ENCODE measurements around the gene SEPTIN8. TPM values are rescaled to one million over a fixed set of nuclear protein-coding genes. Genes with fewer than 3 reads are reported as not detected.

The SEPTIN8 gene
- total and polyA plus RNA-seq, 10 of the 15 experiments (the other 5 are each of a cell fraction or from before 2014, with no cell fraction given) = 6.1 to 96.1 (median 29.4) TPM

DNA sequence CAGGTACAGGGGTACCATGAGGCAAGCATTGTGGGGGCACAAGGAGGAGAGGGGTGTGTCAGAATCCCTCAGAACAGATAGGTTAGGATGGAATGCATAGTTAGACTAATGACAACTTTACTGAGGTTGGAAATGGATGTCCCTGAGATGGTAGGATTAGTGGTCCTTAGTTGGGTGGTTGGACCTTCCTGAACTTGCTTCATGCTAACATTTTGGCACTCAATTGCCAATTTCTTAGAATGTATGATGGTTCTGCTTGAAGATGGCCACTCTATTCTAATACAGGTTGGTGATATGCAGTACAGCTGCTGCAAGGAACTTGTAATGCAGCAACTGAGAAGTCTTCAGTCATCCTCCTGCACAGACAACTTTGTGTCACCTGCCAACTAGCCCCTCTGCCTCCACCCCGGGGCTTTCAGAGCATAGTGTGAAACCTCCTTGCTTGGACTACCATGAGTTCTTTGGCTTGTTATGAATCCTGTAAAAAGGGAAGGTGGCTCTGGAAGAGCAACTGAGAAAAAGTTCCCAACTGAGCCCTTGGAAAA is 24.4 kb downstream of the SEPTIN8 start:
- Histone ChIP-seq H3K27ac (ENCODE audit: control insufficient read depth, insufficient read depth) (no peak overlapping the region), H3K79me2 (ENCODE audit: control insufficient read depth, insufficient read depth, low read length) (no peaks in the 10 kb centered on the region; the same call in 1 of the 2 replicates), H3K27me3 (replicated peaks in 1 of 2; ENCODE audit: control insufficient read depth in 2 of 2, insufficient read depth in 2 of 2, low read length in 1 of 2) (no peaks in the 10 kb centered on the region), H3K9me3 (replicated peaks; ENCODE audit: control insufficient read depth, insufficient read depth, low read length) (no peaks in the 10 kb centered on the region; the same call in 2 of the 3 replicates), H3K4me1 (ENCODE audit: control insufficient read depth, insufficient read depth, low read length) (peaks cover 25% of the 10 kb centered on the region), H3K4me3 (no peak overlapping the region), H3K4me2 (ENCODE audit: control insufficient read depth, insufficient read depth) (no peak overlapping the region), H3K36me3 (ENCODE audit: control insufficient read depth in 2 of 2, insufficient read depth in 2 of 2, low read length in 1 of 2) (no peaks in the 10 kb centered on the region), H4K20me1 (ENCODE audit: control insufficient read depth, insufficient read depth) (no peaks in the 10 kb centered on the region), H2AFZ (ENCODE audit: control insufficient read depth, low read depth, low read length) (no peak overlapping the region), H3K9ac (ENCODE audit: control insufficient read depth, insufficient read depth, low read length) (no peak overlapping the region)
- ATAC-seq (no peak), FAIRE-seq (no peak), DNase-seq (ENCODE audit: low read depth, low spot score) (no peak)
- in situ Hi-C loops (cut with MboI) (no loop called here), intact Hi-C loops (cut with micrococcal nuclease; ENCODE audit: unreplicated experiment) (loop anchor here (5.0 kb wide), 2 partner anchors 90 to 225 kb away; no protein-coding TSS in a partner anchor)
- CTCF ChIA-PET = interaction anchor here (0.9 to 7.4 kb wide), 15 partner anchors 15 to 227 kb away, joined by 3 to 136 read pairs (median 8); partner anchors contain the start of genes IL4 and KIF3A
- RAD21 ChIA-PET (ENCODE audit: unreplicated experiment) = interaction anchor here (1.1 to 10.5 kb wide), 16 partner anchors 33 to 252 kb away, joined by 3 to 127 read pairs (median 6); no protein-coding TSS in a partner anchor
- 85% methylated on average over 1 of the region's 1 CpG for WGBS (ENCODE audit: insufficient coverage, insufficient replicate concordance, low lambda C conversion rate, missing lambda C conversion rate)
- POLR2A ChIA-PET = interaction anchor here (0.6 to 9.6 kb wide), 7 partner anchors 15 to 1707 kb away, joined by 3 to 56 read pairs (median 6); partner anchors contain the start of genes KIF3A and SEPTIN8
- TF ChIP-seq ZZZ3 (IDR thresholded peaks at IDR 0.05; ENCODE audit: control insufficient read depth, insufficient read length, low read depth) (no peak), IRF4 (IDR thresholded peaks at IDR 0.05; ENCODE audit: low read depth, low read length) (no peak), SUPT20H (IDR thresholded peaks at IDR 0.05; ENCODE audit: borderline replicate concordance, control insufficient read depth, low read depth, low read length) (no peak), CHD1 (IDR thresholded peaks at IDR 0.05; ENCODE audit: low read depth, low read length) (no peak), CEBPB (IDR thresholded peaks at IDR 0.05; ENCODE audit: borderline replicate concordance in 1 of 2, low read depth in 2 of 2, low read length in 2 of 2) (no peak), POLR2A (IDR thresholded peaks at IDR 0.05; ENCODE audit: low read depth, low read length) (no peak), NR2F1 (conservative IDR thresholded peaks at IDR 0.05) (no peak), POLR2AphosphoS2 (IDR thresholded peaks at IDR 0.05; ENCODE audit: low read depth, low read length) (no peak), KLF5 (IDR thresholded peaks at IDR 0.05; ENCODE audit: partially characterized antibody) (no peak), JUND (IDR thresholded peaks at IDR 0.05; ENCODE audit: low read depth, low read length) (no peak), EP300 (IDR thresholded peaks at IDR 0.05; ENCODE audit: borderline replicate concordance in 1 of 2, control insufficient read depth in 1 of 2, low read depth in 2 of 2, low read length in 2 of 2) (no peak), MEF2A (IDR thresholded peaks at IDR 0.05; ENCODE audit: insufficient read depth, low read depth, low read length) (no peak), ZNF274 (IDR thresholded peaks at IDR 0.05; ENCODE audit: insufficient read depth, insufficient read length) (no peak), CBX3 (IDR thresholded peaks at IDR 0.05; ENCODE audit: borderline replicate concordance, low read depth) (no peak), NRF1 (conservative IDR thresholded peaks at IDR 0.05; ENCODE audit: low read depth, low read length) (no peak), CHD4 (IDR thresholded peaks at IDR 0.05) (no peak)
- TF ChIP-seq, protein P1, sequence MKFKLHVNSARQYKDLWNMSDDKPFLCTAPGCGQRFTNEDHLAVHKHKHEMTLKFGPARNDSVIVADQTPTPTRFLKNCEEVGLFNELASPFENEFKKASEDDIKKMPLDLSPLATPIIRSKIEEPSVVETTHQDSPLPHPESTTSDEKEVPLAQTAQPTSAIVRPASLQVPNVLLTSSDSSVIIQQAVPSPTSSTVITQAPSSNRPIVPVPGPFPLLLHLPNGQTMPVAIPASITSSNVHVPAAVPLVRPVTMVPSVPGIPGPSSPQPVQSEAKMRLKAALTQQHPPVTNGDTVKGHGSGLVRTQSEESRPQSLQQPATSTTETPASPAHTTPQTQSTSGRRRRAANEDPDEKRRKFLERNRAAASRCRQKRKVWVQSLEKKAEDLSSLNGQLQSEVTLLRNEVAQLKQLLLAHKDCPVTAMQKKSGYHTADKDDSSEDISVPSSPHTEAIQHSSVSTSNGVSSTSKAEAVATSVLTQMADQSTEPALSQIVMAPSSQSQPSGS (IDR thresholded peaks at IDR 0.05; ENCODE audit: low read length) = no peak
- TF ChIP-seq, protein P2, sequence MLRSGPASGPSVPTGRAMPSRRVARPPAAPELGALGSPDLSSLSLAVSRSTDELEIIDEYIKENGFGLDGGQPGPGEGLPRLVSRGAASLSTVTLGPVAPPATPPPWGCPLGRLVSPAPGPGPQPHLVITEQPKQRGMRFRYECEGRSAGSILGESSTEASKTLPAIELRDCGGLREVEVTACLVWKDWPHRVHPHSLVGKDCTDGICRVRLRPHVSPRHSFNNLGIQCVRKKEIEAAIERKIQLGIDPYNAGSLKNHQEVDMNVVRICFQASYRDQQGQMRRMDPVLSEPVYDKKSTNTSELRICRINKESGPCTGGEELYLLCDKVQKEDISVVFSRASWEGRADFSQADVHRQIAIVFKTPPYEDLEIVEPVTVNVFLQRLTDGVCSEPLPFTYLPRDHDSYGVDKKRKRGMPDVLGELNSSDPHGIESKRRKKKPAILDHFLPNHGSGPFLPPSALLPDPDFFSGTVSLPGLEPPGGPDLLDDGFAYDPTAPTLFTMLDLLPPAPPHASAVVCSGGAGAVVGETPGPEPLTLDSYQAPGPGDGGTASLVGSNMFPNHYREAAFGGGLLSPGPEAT (IDR thresholded peaks at IDR 0.05; ENCODE audit: low read depth) = no peak
- TF ChIP-seq, protein P3, sequence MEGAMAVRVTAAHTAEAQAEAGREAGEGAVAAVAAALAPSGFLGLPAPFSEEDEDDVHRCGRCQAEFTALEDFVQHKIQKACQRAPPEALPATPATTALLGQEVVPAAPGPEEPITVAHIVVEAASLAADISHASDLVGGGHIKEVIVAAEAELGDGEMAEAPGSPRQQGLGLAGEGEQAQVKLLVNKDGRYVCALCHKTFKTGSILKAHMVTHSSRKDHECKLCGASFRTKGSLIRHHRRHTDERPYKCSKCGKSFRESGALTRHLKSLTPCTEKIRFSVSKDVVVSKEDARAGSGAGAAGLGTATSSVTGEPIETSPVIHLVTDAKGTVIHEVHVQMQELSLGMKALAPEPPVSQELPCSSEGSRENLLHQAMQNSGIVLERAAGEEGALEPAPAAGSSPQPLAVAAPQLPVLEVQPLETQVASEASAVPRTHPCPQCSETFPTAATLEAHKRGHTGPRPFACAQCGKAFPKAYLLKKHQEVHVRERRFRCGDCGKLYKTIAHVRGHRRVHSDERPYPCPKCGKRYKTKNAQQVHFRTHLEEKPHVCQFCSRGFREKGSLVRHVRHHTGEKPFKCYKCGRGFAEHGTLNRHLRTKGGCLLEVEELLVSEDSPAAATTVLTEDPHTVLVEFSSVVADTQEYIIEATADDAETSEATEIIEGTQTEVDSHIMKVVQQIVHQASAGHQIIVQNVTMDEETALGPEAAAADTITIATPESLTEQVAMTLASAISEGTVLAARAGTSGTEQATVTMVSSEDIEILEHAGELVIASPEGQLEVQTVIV (IDR thresholded peaks at IDR 0.05; ENCODE audit: borderline replicate concordance, partially characterized antibody) = no peak
- SMC1A ChIA-PET (ENCODE audit: uncharacterized antibody, unreplicated experiment) = interaction anchor here (1.2 to 11.1 kb wide), 10 partner anchors 17 to 246 kb away, joined by 4 to 129 read pairs (median 48); partner anchors contain the start of genes IL13, IL4, KIF3A and SEPTIN8
- no TSS peak for BruUV-seq (replicated peaks)

Measured in GM12878 (cell line).